Left lobe of liver (tissue), 2 donors: ENCODE measurements around the gene HOXA9. TPM values are rescaled to one million over a fixed set of nuclear protein-coding genes. Genes with fewer than 3 reads are reported as not detected.
A peak's percentile ranks its signal among the peaks of the same experiment; 100 is the strongest.

Source experiments
- ATAC-seq: fragments of 200-7000 bp; cut with Tn5 transposase; one replicate; pipeline ENCODE4 v1.9.1; 2020; ENCODE audit warnings: mild to moderate bottlenecking, moderate library complexity
- DNase-seq: peaks from one replicate; pipeline ENCODE4 v3.0.0-alpha.2; 2020; ENCODE audit warnings: low spot score
- total RNA-seq: library from RNA; stranded (reverse); gene quantifications from one replicate; pipeline ENCODE4 v1.2.1, GENCODE V29; 2021
- donor health status: DM: no; HTN: no; CAD: no; lungs with moderate emphysema.
- donor health status: DM: no; HTN: yes; CAD: no.

Gene HOXA9
- total RNA-seq, 1 donor from 2014 or later = not detected

DNA sequence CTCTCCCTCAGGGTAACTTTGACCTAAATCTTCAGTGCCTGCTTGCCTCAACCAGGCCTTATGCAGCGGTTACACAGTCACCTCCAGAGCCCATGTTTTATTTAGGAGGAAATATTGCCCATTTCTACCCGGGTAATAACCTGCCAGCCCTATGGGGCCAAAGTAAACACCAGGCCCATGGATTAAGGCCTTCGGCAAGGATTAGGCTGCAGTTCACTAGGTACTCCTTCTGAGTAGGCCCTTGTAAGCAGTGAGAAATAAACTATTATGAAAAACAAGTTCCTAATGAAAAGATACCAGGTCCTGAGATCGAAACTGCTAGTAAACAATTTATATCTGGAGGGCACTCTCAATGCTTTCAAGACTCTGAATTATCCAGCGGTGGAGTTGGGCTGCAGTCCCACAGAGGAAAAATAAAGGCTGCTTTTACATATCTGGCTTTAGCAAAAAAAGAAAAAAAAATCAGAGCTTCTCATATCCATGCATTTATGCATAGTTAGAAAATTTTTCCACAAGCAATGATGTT, 12.5 kb upstream of the HOXA9 start:
- ATAC-seq (no peak), DNase-seq (no peak)

DNA sequence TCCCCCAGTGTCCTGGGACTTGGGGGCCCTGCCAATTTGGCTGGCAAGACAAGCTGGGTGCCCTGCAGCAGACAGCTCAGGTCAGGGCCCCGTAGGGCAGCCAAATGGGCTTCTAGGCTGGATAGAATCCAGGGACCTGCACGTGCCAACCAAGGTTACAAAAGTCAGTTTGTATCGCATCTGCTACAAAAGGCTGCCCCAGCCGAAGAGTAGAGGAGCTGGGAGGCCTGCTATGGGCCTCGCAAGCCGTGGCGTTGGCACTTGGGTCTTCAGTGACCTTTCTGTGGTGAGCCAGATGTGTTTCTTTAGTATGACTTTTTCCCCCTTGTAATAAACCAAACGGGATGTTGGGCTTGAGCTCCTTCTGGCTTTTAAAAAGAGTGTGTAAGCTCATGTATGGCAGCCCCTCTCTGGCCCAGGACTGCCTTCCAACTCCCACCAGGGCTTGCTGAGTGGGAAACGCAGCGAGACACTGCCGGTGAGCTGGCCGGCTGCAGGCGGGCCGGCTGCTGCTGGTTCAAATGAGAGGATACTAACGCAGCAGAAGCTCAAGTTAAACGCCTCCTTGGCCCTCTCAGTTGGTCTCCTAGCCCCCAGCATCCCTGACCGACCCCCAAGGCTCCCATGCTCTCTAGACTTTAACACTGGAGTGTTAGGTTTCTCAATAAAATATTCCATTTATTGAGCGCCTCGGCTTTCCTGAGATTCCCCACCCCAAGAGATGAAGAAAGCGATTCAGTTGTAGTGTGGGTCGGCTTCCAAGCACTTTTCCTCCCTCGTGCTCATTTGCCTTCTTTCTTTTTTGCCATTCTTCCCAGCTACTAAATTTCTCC, 11.8 kb upstream of the HOXA9 start:
- ATAC-seq = no peak
- no peak for DNase-seq

DNA sequence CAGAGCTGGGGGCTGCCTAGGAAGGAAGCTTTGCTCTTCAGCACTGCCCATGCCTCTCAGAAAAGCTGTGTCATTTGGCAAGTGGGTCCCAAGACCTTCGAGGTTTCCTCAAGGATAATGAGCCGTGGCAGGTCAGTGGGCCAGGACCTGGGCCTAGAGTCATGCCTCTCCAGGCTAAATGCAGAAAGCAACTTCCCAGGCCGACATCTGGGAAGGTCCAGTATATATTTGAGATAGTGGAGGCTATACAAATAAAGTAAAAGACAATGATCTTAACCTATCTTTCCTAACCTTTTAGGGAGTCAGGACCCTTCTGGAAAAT, 11.1 kb upstream of the HOXA9 start:
- DNase-seq = no peak
- ATAC-seq = no peak

DNA sequence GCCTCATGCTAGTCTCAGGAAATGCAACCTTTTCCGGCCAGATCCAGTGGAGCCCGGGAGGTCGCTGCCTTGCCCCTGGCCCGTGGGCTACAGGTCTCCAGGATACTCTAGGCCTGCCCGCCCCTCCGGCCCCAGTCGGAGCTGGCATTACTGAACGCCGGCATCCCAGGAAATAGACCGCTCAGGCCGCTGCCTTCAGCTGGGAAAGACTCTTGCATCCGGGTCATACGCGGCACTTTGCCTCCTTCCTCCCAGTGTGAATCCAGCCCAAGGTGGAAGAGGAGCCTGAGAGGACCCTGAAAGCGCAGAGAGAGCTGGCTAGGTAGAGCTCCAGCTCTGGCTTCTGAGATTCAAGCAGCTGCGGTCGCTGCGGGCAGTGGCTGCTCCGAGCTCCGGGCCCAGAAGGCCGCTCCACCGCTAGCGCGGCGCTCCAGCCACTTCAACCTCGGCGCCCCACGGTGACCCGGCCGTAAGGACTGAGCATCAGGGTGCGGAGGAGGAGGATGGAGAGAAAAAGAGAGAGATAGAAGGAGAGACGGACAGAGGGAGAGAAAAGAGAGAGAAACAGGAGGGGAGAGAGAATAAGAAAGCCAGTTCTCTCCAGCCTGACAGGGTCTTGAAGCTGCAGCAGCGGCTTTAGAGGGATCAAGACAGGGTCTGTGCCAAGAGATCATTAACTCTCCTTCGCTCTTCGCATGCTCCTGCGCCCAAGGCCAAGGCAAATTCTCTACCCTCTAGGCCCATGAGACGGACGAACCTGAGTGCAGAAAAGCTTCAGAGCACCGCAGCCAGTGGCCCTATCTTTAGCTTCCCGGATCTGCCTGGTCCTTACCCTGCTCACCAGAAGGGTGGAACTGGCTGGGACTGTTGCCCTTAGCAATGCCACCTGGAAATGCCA, 10.5 kb upstream of the HOXA9 start:
- DNase-seq = no peak
- no peak for ATAC-seq

DNA sequence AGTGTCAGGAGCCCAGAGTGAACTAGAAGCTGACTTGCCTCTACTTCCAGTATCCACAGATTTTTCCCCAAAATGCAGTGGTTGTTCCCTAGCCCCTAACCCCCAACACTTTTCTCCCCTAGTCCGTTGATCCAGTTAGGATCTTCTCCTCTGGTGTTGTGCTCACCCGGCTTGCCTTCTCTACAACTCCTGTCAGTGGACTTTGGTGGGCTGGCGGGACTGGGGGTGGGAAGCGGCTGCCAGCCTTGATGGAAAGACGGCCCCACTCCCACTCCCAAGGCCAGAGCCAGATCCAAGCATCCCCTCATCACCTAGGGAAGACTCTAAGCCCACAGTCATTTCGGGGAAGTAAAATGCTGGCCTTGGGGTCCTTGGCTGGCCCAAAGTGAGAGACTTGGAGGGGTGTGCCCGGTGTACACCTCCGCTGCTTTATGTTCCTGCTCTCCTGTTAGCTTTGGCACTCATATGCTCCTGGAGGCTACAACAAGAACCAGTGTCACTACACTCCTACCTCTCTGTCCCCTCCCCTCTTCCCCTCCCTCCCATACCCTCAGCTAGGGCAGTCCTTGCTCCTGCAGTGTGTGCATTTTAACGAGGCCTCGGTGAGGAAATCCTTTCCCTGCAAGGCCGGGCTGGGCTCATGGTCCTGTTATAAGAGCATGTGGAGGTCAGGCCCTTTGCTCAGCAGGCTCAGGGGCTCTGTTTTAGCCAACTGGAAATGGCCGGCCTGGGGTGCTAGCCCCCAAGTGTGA, 9.7 kb upstream of the HOXA9 start:
- no peak for DNase-seq
- no peak for ATAC-seq

DNA sequence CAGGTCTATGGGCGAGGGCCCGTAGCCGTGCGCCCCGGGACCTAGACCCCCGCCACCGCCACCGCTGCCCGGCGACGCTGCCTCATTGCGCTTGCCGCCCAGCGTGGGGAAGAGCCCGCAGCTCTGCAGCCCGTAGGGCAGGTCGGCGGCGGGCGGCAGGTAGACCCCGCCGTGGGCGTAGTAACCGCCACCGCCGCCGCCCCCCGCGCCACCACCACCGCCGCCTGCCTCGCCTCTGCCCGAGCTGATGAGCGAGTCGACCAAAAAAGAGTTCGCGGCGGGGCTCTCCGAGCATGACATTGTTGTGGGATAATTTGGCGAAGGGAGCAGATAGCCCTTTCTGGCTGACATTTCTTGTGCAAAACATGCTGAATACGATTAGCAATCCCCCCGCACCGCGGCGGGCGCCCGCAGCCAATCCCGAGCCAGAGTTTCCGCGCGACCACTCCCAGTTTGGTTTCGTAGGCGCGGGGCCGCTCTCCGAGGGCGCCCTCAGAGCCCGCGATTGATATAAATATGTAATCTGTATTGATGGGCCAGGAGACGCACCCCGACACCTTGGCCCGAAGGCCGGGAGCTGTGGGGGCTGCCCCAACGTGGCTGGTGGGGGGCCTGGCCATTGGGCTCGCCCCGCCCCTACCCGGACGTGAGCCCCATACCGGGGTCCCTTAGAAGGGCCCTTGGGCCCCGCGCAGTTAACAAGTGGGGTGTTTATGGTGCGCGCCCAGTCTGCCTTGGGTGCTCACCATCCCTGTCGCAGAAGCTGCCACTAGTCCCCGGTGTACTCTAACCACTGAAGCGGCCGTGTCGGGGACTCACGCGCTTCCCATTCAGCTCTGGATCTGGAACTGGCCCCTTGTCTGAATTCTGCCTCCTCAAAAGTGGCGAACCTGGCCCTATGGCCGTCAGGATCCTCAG, 8.9 kb upstream of the HOXA9 start, which contains the start of gene HOXA10:
TSS of gene HOXA10 (minus strand) at position 365 of the 918 bp plus-strand sequence. CDS start at position 351, 14 bp downstream.
- DNase-seq (no peak), ATAC-seq (no peak)

DNA sequence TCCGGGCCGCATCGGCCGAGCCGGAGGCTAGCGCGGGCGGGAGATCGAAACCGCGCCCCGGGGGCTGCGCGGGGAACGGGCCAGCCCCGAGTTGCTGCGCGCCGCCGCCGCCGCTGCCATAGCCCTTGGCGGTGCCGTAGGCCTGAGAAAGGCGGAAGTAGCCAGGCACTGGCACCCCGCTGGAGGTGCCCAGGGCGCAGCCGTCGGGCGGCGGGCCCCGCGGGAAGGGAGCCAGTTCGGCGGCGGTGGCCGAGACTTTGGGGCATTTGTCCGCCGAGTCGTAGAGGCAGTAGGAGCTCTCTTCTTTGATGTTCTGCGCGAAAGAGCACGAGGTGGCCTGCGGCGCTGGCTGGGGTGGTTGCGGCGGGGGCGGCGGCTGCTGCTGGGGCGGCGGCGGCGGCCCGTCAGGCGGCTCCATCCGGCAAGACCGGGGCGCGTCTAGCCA, 8.2 kb upstream of the HOXA9 start:
- peak; percentile 33 for ATAC-seq
- no peak for DNase-seq

DNA sequence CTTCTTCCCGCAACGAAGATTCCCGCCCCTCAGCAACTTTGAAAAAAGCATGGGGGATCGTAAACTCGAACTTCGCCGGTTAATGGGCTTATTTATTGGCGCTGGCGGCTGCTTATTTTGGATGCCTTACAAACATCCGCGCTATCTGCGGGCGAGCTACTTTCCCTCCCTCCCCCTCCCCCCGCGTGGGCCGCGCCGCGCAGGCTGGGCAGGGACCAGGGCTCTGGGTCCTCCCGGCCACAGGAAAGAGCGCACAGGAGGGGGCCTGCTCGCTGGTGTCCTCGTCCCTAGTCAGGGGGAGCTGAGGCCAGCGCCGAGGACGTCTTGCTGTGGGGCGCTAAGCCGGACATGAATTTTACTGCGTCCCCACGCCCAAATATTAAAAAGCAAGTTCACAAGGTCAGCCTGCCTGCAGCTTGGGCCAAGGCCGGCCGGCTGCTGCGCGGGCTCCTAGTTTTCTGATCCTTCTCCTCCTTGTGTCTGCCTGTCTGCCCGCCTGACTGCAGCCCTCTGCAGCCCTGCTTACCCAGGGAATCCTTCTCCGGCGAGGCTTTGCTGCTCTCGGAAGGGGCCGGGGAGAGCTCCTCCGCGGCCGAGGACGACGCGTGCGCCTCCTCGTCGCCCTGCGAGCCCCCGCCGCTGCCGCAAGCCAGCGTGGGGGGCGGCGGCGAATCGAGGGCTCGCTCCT, 7.6 kb upstream of the HOXA9 start:
- DNase-seq = no peak
- ATAC-seq = peak; percentile 21

DNA sequence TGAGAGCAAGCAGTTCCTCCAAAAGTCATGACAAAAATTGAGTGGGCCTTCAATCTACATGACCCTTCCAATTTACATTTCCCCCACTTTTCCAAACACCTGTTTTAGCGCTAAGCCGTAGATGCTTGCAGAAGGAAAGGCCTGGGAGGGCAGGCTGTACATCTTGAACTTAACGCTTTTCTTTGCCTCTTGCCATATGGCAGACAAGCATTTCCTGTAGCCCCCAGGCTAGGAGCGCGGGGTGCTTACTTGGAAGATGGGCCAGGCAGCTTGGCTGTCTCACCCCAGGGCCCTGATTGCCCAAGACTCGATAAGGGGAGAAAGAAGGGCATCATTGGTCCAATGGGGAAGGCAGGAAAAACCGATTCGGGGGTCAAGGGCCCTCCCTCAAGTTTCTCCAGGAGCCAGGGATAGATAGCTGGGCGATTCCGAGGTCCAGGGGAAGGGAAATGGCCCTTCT, 7.0 kb upstream of the HOXA9 start:
- DNase-seq (no peak), ATAC-seq (no peak)

DNA sequence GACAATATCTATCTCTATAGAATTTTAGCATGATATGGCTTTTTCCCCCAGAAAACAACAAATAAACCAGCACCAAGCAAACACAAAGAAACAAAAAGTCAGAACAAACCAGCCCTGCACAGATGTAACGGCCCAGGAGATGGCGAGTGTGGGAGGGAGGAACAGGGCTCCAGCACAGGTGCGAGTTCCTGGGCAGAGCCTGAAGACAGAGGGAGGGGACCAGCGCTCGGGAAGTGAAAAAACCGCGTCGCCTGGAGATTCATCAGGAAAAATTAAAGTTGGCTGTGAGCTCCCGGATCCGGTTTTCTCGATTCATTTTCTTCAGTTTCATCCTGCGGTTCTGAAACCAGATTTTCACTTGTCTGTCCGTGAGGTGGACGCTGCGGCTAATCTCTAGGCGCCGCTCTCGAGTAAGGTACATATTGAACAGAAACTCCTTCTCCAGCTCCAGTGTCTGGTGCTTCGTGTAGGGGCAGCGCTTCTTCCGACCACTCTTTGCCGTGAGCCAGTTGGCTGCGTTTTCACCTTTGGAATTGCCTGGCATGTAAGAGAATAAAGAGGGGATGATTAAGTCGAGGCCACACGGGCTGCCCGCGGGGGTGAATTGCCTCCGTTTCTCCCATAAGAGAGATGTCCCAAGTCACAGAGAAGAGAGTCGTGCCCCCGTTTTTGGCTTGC, 6.4 kb upstream of the HOXA9 start:
- no peak for ATAC-seq
- no peak for DNase-seq

DNA sequence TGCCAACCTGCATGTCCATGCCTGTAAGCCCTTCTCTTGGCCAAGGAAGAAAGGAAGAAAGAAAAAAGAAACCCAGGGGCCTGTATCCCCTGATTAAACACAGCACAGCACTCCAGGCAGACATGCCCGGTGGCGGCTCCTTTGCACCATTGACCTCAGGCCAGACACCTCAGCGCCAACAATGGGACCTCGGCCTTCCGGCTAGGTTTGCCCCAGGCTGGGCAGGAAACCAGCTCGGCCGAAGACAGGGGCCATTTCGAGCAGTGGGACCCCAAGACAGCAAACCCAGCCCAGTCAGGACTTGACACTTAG, 5.9 kb upstream of the HOXA9 start:
- no peak for DNase-seq
- no peak for ATAC-seq

DNA sequence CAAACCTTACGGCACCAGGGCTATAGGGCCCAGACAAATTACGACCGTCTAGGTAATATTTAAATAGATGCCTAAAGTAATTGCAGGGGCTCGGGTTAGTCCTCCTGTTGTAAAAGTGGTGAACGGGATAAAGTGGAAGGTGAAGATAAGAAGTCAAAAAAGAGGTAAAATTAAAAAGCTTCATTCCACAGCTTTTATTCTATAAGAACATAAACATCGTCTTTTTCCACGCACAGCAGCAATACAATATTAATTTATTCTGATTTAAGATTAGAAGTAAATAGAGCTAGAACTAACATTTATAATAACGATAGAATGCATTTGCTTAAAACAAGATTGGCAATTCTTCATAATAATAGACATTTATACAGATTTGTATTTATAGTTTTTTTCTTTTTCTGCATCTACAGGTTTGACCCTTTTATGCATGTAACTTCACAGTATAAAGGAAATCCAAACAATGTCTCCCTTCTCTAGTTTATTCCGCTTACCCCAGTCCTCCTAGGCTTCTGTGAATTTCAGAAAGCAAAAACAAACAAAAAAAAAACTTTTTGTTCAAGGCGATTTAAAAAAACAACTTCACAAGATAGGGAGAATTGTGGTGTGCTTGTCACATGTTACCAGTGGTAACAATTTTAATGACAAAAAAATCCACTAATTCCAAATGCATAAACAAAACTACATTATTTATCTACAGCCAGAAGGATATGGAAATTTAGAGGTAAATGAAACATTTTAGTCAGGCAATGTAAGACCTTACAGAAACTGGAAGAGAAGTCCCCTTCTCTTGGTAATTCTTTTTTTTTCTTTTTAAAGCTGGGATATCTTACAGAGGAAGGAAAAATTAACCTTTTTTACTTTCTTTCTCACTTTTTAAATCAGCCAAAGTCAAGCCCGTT, 5.3 kb upstream of the HOXA9 start:
- DNase-seq = no peak
- ATAC-seq = no peak

DNA sequence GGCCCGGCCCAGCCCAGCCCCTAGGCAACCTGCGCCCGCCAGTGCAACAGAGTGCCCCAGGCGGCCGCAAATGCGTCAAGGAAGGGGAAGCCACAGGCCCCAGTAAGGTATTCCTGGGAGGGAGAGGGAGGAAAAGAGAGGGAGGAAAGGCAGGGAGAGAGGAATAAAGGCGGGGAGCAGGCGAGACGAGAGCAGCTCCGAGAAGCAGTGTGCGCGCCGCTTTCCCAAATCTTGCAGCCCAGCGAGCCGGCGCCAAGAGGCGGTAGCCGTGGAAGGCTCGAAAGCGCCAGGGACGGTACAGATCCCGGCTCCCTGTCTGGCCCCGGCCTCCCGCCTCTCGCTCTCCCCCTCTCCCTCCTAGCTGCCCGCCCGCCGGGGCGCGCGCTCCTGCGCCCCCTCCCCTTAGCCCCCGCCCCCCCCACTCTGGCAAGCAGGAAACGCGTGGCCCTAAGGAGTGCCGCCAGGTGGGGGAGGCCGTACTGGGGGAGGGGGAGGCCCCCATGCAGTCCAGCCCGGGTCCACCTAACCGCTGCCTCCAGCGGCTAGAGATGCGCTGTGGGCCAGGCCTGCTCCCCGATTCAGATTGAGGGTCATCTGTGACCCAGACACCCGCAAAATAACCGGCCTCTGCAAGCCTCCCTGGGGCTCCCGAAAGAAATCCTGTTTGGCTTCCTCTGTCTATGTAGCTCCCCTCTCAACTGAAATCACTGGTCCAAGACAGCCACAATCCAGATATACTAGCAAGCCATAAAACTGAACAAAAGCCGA, 4.5 kb upstream of the HOXA9 start:
- DNase-seq (no peak), ATAC-seq (no peak)

DNA sequence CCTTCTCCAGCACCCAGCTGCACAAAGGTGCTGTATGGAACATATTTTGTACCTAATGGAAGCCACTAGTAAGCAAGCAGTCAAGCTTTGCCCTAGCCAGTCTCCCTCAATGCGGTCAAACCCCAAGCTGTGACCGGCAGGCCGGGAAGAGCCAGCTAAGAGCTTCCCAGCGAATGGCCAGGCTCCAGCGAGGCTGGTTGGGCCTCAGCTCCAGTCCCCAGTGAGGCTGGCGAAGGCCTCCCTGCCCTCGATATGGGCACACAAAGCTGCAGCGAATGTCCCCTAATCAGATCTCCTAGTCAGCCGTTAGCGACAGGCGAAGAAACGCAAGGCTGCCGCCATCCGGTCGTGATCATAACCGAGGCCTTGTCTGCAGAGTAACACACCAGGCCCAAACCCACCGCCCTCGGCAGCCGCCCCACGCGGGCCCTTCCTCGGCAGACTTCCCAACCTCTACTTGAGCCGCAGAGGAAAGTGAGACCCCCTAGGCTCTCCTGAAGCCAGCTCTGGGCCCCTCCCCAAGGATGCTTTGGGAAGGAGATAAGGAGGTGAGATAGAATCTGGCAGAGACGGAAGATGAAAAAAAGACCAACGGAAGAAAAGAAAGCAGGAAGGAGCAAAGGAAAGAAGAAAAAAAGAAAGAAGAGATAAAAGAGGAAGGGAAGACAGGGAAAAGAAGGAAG, 3.1 kb upstream of the HOXA9 start:
- DNase-seq (no peak), ATAC-seq (no peak)

DNA sequence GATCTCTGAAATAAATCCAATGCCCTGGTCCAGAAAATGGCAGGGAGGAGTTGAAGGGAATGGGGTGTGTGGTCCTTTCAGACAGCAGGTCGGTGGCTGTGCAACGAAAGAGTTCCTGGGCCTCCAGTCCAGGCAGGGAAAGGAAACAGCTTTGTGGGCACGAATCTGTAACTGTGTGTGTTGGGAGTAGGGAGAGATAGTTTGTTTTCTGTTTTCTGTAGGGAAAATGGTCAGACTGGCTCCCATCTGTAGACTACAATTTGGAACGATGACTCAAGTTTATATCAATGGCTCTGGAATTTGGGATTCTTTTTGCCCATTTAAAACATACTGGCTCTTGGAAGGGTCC, 2.6 kb upstream of the HOXA9 start:
- ATAC-seq = no peak
- DNase-seq = no peak
